Glutamatergic neuron (in vitro differentiated cells): Measurements from ENCODE around the gene SECISBP2. TPM values are rescaled to one million over a fixed set of nuclear protein-coding genes. Genes with fewer than 3 reads are reported as not detected.
"Not testable (repeated sequence)": the region's sequence is repeated elsewhere in the genome, so short reads cannot be mapped to it uniquely, and the experiment has no call there.

Source experiments
- DNase-seq: peaks from one replicate; pipeline ENCODE4 v3.0.0; 2022
- H3K27ac Mint-ChIP-seq: one replicate; pipeline ENCODE4 v1.8.0; 2020; ENCODE audit warnings: mild to moderate bottlenecking, mixed read lengths, inconsistent platforms; ENCODE audit not compliant: unreplicated experiment
- H3K27me3 Mint-ChIP-seq: one replicate; pipeline ENCODE4 v1.8.0; 2020; ENCODE audit warnings: mild to moderate bottlenecking, moderate library complexity, mixed read lengths, inconsistent platforms; ENCODE audit not compliant: unreplicated experiment
- H3K36me3 Mint-ChIP-seq: one replicate; pipeline ENCODE4 v1.8.0; 2020; ENCODE audit warnings: mild to moderate bottlenecking, mixed read lengths, inconsistent platforms; ENCODE audit not compliant: unreplicated experiment
- H3K4me1 Mint-ChIP-seq: one replicate; pipeline ENCODE4 v1.8.0; 2020; ENCODE audit warnings: mild to moderate bottlenecking, low read depth, mixed read lengths, inconsistent platforms; ENCODE audit not compliant: unreplicated experiment
- H3K4me3 Mint-ChIP-seq: one replicate; pipeline ENCODE4 v1.8.0; 2020; ENCODE audit warnings: mild to moderate bottlenecking, mixed read lengths, inconsistent platforms; ENCODE audit not compliant: unreplicated experiment
- H3K9me3 Mint-ChIP-seq: one replicate; pipeline ENCODE4 v1.8.0; 2020; ENCODE audit warnings: mild to moderate bottlenecking, moderate library complexity, mixed read lengths, inconsistent platforms; ENCODE audit not compliant: unreplicated experiment
- CTCF ChIP-seq: fragments of 200-600 bp; sonication (generic); IDR thresholded peaks from one replicate; pipeline ENCODE4 v1.5.0; 2021; ENCODE audit not compliant: partially characterized antibody, unreplicated experiment
- long read RNA-seq: library from polyadenylated mRNA; unstranded; transcript quantifications from one replicate; pipeline ENCODE4 v2.0.0, GENCODE V29; 2020; ENCODE audit not compliant: unreplicated experiment
- total RNA-seq: library from RNA; stranded (reverse); fragmentation: NEBNext Ultra II Directional; extraction: Animal tissue kit (Norgen Biotek cat#: 25700); gene quantifications from one replicate; pipeline ENCODE4 v1.2.1, GENCODE V29; 2021; ENCODE audit not compliant: unreplicated experiment

Gene SECISBP2
- total RNA-seq, result 86.4 TPM
- long read RNA-seq, partial matches to known transcripts, result 23 of 35 reads
- long read RNA-seq, other reads (novel, unspliced or antisense), result 11 of 35 reads

GRCh38 chr9:89318123-89319014 lies at the start of gene SECISBP2:
Gene SECISBP2 (plus strand): TSS chr9:89318500. CDS start chr9:89318577, 77 bp downstream.
- Mint-ChIP-seq H3K4me3 (peak within 1 kb of the TSS; percentile 92), H3K27ac (peak within 1 kb of the TSS; percentile 90), H3K4me1 (peaks cover 25% of the 10 kb centered on the region), H3K36me3 (no peaks in the 10 kb centered on the region), H3K27me3 (peaks cover 2% of the 10 kb centered on the region), H3K9me3 (peaks cover 11% of the 10 kb centered on the region)
- peak; percentile 75 for TF ChIP-seq CTCF
- peak; percentile 95 for DNase-seq

GRCh38 chr9:89273528-89274279 lies 44.6 kb upstream of the SECISBP2 start:
- no peak for TF ChIP-seq CTCF
- no peak for DNase-seq
- H3K4me3 Mint-ChIP-seq, result no peak overlapping the region
- H3K27ac Mint-ChIP-seq, result no peak overlapping the region
- H3K36me3 Mint-ChIP-seq, result peaks cover 33% of the 10 kb centered on the region
- peaks cover 14% of the 10 kb centered on the region for H3K9me3 Mint-ChIP-seq
- no peaks in the 10 kb centered on the region for H3K4me1 Mint-ChIP-seq
- no peaks in the 10 kb centered on the region for H3K27me3 Mint-ChIP-seq

- H3K27me3 Mint-ChIP-seq, result no peaks in the 10 kb centered on the region
- no peak for DNase-seq
- no peak overlapping the region for H3K4me3 Mint-ChIP-seq
- H3K27ac Mint-ChIP-seq, result no peak overlapping the region
- H3K36me3 Mint-ChIP-seq, result peaks cover 33% of the 10 kb centered on the region
- H3K9me3 Mint-ChIP-seq, result peaks cover 14% of the 10 kb centered on the region
- TF ChIP-seq CTCF, result no peak
- no peaks in the 10 kb centered on the region for H3K4me1 Mint-ChIP-seq
Observed at GRCh38 chr9:89274838-89275237, 43.5 kb upstream of the SECISBP2 start.

- not testable (repeated sequence) for H3K27ac Mint-ChIP-seq, H3K4me1 Mint-ChIP-seq, DNase-seq, H3K4me3 Mint-ChIP-seq, H3K27me3 Mint-ChIP-seq
- H3K36me3 Mint-ChIP-seq, result peaks cover 33% of the 10 kb centered on the region
- peaks cover 14% of the 10 kb centered on the region for H3K9me3 Mint-ChIP-seq
Observed at GRCh38 chr9:89276040-89276439, 42.3 kb upstream of the SECISBP2 start.

GRCh38 chr9:89277043-89277442 lies 41.3 kb upstream of the SECISBP2 start:
- TF ChIP-seq CTCF, result no peak
- Mint-ChIP-seq H3K9me3 (peaks cover 14% of the 10 kb centered on the region), H3K27ac (no peak overlapping the region), H3K27me3 (no peaks in the 10 kb centered on the region), H3K4me3 (no peak overlapping the region), H3K36me3 (peaks cover 33% of the 10 kb centered on the region), H3K4me1 (no peaks in the 10 kb centered on the region)
- DNase-seq, result no peak
